HepG2 (cell line): ENCODE data around the gene RAG2. TPM values are rescaled to one million over a fixed set of nuclear protein-coding genes. Genes with fewer than 3 reads are reported as not detected.

Experiments
- ATAC-seq: fragments of 200-7000 bp; cut with Tn5 transposase; 3 replicates; pipeline ENCODE4 v1.9.1; 2020; ENCODE audit warnings: mild to moderate bottlenecking, moderate library complexity
- BruUV-seq: library from RNA; stranded (reverse); fragments of 400-500 nt; replicated peaks from 2 replicates; lab custom pipeline; 2021; lab: Mats Ljungman, UMichigan
- CTCF ChIA-PET: fragments of 300-600 bp; formaldehyde crosslinking; extraction: SDS; loops from one replicate; lab custom pipeline; 2021; ENCODE audit warnings: low total read pairs, inconsistent platforms, low intra/inter-chr PET ratio; lab: Yijun Ruan, JAX
- POLR2A ChIA-PET: fragments of 350-600 bp; sonication (Branson Sonifier 250); formaldehyde crosslinking; loops from one replicate; lab custom pipeline; 2020; ENCODE audit warnings: antibody characterized with exemption, inconsistent platforms; lab: Yijun Ruan, JAX
- DNase-seq: peaks from one replicate; pipeline ENCODE4 v3.0.0-alpha.2; 2015; ENCODE audit warnings: low spot score
- FAIRE-seq: peaks from 3 replicates; lab custom pipeline; 2011; peaks lifted over from hg19 to GRCh38; lab: Jason Lieb, UNC
- H2AFZ ChIP-seq: one replicate; pipeline ENCODE4 v1.6.1; 2011; ENCODE audit warnings: low read length, inconsistent platforms
- H3K27ac ChIP-seq: fragments of 300-600 bp; 3 replicates; pipeline ENCODE4 v1.8.0; 2011; ENCODE audit warnings: mixed run types, mild to moderate bottlenecking, mixed read lengths, low read length, inconsistent platforms; ENCODE audit not compliant: insufficient read depth; ENCODE audit errors: extremely low read length
- H3K27me3 ChIP-seq, 2 experiments: fragments of 200-600 bp in 1 of 2; 2 replicates in 1 of 2; 3 replicates in 1 of 2; pipeline versions ENCODE4 v1.6.0 to v1.8.0; 2011; ENCODE audit warnings: low read length in 2 of 2, mild to moderate bottlenecking in 2 of 2, moderate library complexity in 2 of 2, inconsistent platforms in 1 of 2; ENCODE audit not compliant: insufficient read depth in 2 of 2, control insufficient read depth in 1 of 2
- H3K36me3 ChIP-seq, 2 experiments: fragments of 200-600 bp in 1 of 2; replicated peaks in 1 of 2; 2 replicates in 1 of 2; 3 replicates in 1 of 2; pipeline versions ENCODE4 v1.5.1 to v1.8.0; 2011; ENCODE audit warnings: low read length in 2 of 2, inconsistent platforms in 1 of 2; ENCODE audit not compliant: insufficient read depth in 2 of 2, control insufficient read depth in 1 of 2
- H3K4me1 ChIP-seq: 2 replicates; pipeline ENCODE4 v1.5.1; 2012; ENCODE audit warnings: low read length, inconsistent platforms; ENCODE audit not compliant: insufficient read depth
- H3K4me2 ChIP-seq: 2 replicates; pipeline ENCODE4 v1.6.0; 2011; ENCODE audit warnings: low read depth, low read length, inconsistent platforms
- H3K4me3 ChIP-seq, 3 experiments: fragments of 200-600 bp in 1 of 3; sonication (generic), shearing (Covaris generic) in 1 of 3; replicated peaks in 1 of 3; 2 replicates each; pipeline ENCODE4 v1.5.1; 2011 to 2016; ENCODE audit warnings: low read length in 3 of 3, inconsistent platforms in 2 of 3, low read depth in 2 of 3, mild to moderate bottlenecking in 2 of 3, control low read depth in 1 of 3, mixed read lengths in 1 of 3; ENCODE audit not compliant: insufficient read depth in 1 of 3
- H3K79me2 ChIP-seq: one replicate; pipeline ENCODE4 v1.6.1; 2011; ENCODE audit warnings: low read length, inconsistent platforms; ENCODE audit not compliant: insufficient read depth
- H3K9ac ChIP-seq: 2 replicates; pipeline ENCODE4 v1.6.0; 2011; ENCODE audit warnings: mild to moderate bottlenecking, low read depth, low read length, inconsistent platforms; ENCODE audit not compliant: insufficient read depth
- H3K9me3 ChIP-seq: 2 replicates; pipeline ENCODE4 v1.5.1; 2012; ENCODE audit warnings: mild to moderate bottlenecking, low read length
- H4K20me1 ChIP-seq: 2 replicates; pipeline ENCODE4 v1.6.0; 2011; ENCODE audit warnings: inconsistent platforms, mild to moderate bottlenecking, low read length, moderate library complexity; ENCODE audit not compliant: insufficient read depth
- BCLAF1 ChIP-seq: fragments of 450-650 bp; IDR thresholded peaks from 2 replicates; pipeline ENCODE4 v1.6.1; 2017; ENCODE audit warnings: mild to moderate bottlenecking
- CBFB ChIP-seq: sonication (generic); formaldehyde crosslinking; IDR thresholded peaks from 2 replicates; pipeline ENCODE4 v1.4.0; 2020; ENCODE audit warnings: missing genetic modification reagents
- CC2D1A ChIP-seq: sonication (generic); formaldehyde crosslinking; IDR thresholded peaks from 2 replicates; pipeline ENCODE4 v1.8.1; 2023; ENCODE audit warnings: mild to moderate bottlenecking, missing genetic modification reagents
- DBP ChIP-seq: sonication (generic); formaldehyde crosslinking; IDR thresholded peaks from 2 replicates; pipeline ENCODE4 v1.4.0; 2020; ENCODE audit warnings: missing genetic modification reagents; ENCODE audit errors: not compliant biosample characterization
- DRAP1 ChIP-seq: IDR thresholded peaks from 2 replicates; pipeline ENCODE4 v1.6.1; 2016; ENCODE audit warnings: missing genetic modification reagents, missing compliant biosample characterization
- GTF2F1 ChIP-seq: fragments of 150-350 bp; IDR thresholded peaks from 2 replicates; pipeline ENCODE4 v1.6.1; 2014; ENCODE audit warnings: low read length
- HNRNPLL ChIP-seq: fragments of 200-400 bp; formaldehyde crosslinking; IDR thresholded peaks from 2 replicates; pipeline ENCODE4 v1.6.1; 2017; ENCODE audit warnings: mild to moderate bottlenecking, low read depth, low read length; ENCODE audit not compliant: poor library complexity, severe bottlenecking
- KAT8 ChIP-seq: IDR thresholded peaks from 2 replicates; pipeline ENCODE4 v1.6.1; 2016; ENCODE audit warnings: missing genetic modification reagents, missing compliant biosample characterization
- NCOA5 ChIP-seq: sonication (generic); formaldehyde crosslinking; IDR thresholded peaks from 2 replicates; pipeline ENCODE4 v1.4.0; 2020; ENCODE audit warnings: missing genetic modification reagents
- RBAK ChIP-seq: sonication (generic); formaldehyde crosslinking; IDR thresholded peaks from 2 replicates; pipeline ENCODE4 v1.5.1; 2020; ENCODE audit warnings: mild to moderate bottlenecking, missing genetic modification reagents
- RELA ChIP-seq: sonication (generic); formaldehyde crosslinking; IDR thresholded peaks from 2 replicates; pipeline ENCODE4 v1.4.0; 2020; ENCODE audit warnings: missing genetic modification reagents
- STAT6 ChIP-seq: sonication (generic); formaldehyde crosslinking; IDR thresholded peaks from 2 replicates; pipeline ENCODE4 v1.4.0; 2020; ENCODE audit warnings: missing genetic modification reagents, mild to moderate bottlenecking, borderline replicate concordance
- TERF1 ChIP-seq: sonication (generic); formaldehyde crosslinking; IDR thresholded peaks from 2 replicates; pipeline ENCODE4 v1.8.0; 2022; ENCODE audit warnings: mild to moderate bottlenecking, missing genetic modification reagents, moderate library complexity
- ZNF770 ChIP-seq: sonication (generic); formaldehyde crosslinking; IDR thresholded peaks from 2 replicates; pipeline ENCODE4 v1.5.0; 2020; ENCODE audit warnings: mild to moderate bottlenecking, missing genetic modification reagents
- WGBS: methylation state at CpG from one replicate; pipeline ENCODE4 v1.1.6; 2017; ENCODE audit warnings: low lambda C conversion rate; 5-methylcytosine and 5-hydroxymethylcytosine counted together
- in situ Hi-C: cut with HindIII; loops from 2 replicates; pipeline ENCODE4 v1.10.0; 2017; ENCODE audit warnings: low pct_unique_long_range_greater_than_20kb; ENCODE audit not compliant: extremely low pct_ligation_motif_present
- intact Hi-C: fragments of 100-400 bp; cut with micrococcal nuclease; formaldehyde crosslinking; loops from one replicate; pipeline ENCODE4 v1.10.0; 2022; ENCODE audit not compliant: unreplicated experiment
- polyA plus RNA-seq, 8 experiments: library from polyadenylated mRNA; depleted of rRNA in 3 of 8; stranded (reverse) in 7 of 8; unstranded in 1 of 8; fragments of >200 nt; fragmentation: Illumina TruSeq in 4 of 8; extraction: Trizol in 4 of 8; gene quantifications; 2 replicates each; pipeline versions ENCODE4 v1.2.1 to v1.2.3, GENCODE V29; 2011 to 2016; ENCODE audit warnings: low read depth in 4 of 8, missing spikeins in 1 of 8, mixed read lengths in 1 of 8; ENCODE audit not compliant: insufficient read depth in 1 of 8
- total RNA-seq, 5 experiments: library from RNA; depleted of rRNA; stranded (reverse); fragments of >200 nt; fragmentation: Illumina TruSeq; extraction: Trizol; gene quantifications; 2 replicates each; pipeline ENCODE4 v1.2.3, GENCODE V29; 2016; ENCODE audit warnings: low read depth in 1 of 5

RAG2 gene
- total and polyA plus RNA-seq, 2 of the 13 experiments (the other 11 are each of a cell fraction or from before 2014, with no cell fraction given), result not detected

- TF ChIP-seq TERF1 (CRISPR knock-in tag), result no peak
- TF ChIP-seq GTF2F1, result no peak
- no peak for TF ChIP-seq CBFB
- no peak for TF ChIP-seq DRAP1
These were observed 33.7 kb upstream of the RAG2 start (continued) for GRCh38 chr11:36631774-36632173.

- in situ Hi-C loops, result no loop called here
- Histone ChIP-seq H3K79me2 (no peaks in the 10 kb centered on the region), H3K36me3 (no peaks in the 10 kb centered on the region), H3K4me2 (no peak overlapping the region), H2AFZ (no peak overlapping the region), H3K27ac (no peak overlapping the region), H4K20me1 (no peaks in the 10 kb centered on the region), H3K9ac (no peak overlapping the region), H3K4me1 (no peaks in the 10 kb centered on the region), H3K4me3 (no peak overlapping the region), H3K27me3 (no peaks in the 10 kb centered on the region), H3K9me3 (no peaks in the 10 kb centered on the region)
- 69% methylated on average over 4 of the region's 4 CpGs for WGBS
- POLR2A ChIA-PET, result no interaction called here
- no peak for FAIRE-seq
- BruUV-seq, result no TSS peak
- CTCF ChIA-PET, result no interaction called here
- DNase-seq, result no peak
- ATAC-seq, result no peak
- intact Hi-C loops, result no loop called here
- no peak for TF ChIP-seq CC2D1A (CRISPR knock-in tag)
- no peak for TF ChIP-seq RELA (CRISPR knock-in tag)
- no peak for TF ChIP-seq KAT8
- TF ChIP-seq RBAK (CRISPR knock-in tag), result no peak
- no peak for TF ChIP-seq STAT6 (CRISPR knock-in tag)
- TF ChIP-seq HNRNPLL, result no peak
- no peak for TF ChIP-seq DBP
- no peak for TF ChIP-seq NCOA5 (CRISPR knock-in tag)
- TF ChIP-seq BCLAF1, result no peak
- TF ChIP-seq ZNF770, result no peak
These were observed 30.8 kb upstream of the RAG2 start for GRCh38 chr11:36628765-36629244.
